Endothelial cell of umbilical vein (primary cell): ENCODE data around the gene PDE4C. TPM values are rescaled to one million over a fixed set of nuclear protein-coding genes. Genes with fewer than 3 reads are reported as not detected.

Source experiments
- BruUV-seq: library from RNA; stranded (reverse); fragments of 400-500 nt; replicated peaks from 2 replicates; lab custom pipeline; 2021; lab: Mats Ljungman, UMichigan
- CTCF ChIA-PET: fragments of 300-600, 350-600 bp; sonication (Branson Sonifier 250); formaldehyde crosslinking; loops from one replicate; lab custom pipeline; 2021; ENCODE audit warnings: antibody characterized with exemption, inconsistent platforms; lab: Charles Lee
- POLR2A ChIA-PET: fragments of 300-600, 350-600 bp; sonication (Branson Sonifier 250); formaldehyde crosslinking; loops from one replicate; lab custom pipeline; 2021; ENCODE audit warnings: antibody characterized with exemption, inconsistent platforms; lab: Charles Lee
- DNase-seq: peaks from one replicate; pipeline ENCODE4 v3.0.0-alpha.2; 2011; ENCODE audit warnings: low read depth, low spot score
- FAIRE-seq: peaks from 2 replicates; lab custom pipeline; 2011; peaks lifted over from hg19 to GRCh38; lab: Jason Lieb, UNC
- H2AFZ ChIP-seq: 2 replicates; pipeline ENCODE4 v1.6.0; 2012; ENCODE audit warnings: low read depth, low read length, control low read depth, inconsistent platforms
- H3K27ac ChIP-seq: 2 replicates; pipeline ENCODE4 v1.5.1; 2011; ENCODE audit warnings: low read depth, mild to moderate bottlenecking, control low read depth, low read length, moderate library complexity; ENCODE audit not compliant: insufficient read depth
- H3K27me3 ChIP-seq, 2 experiments: 2 replicates each; pipeline versions ENCODE4 v1.6.0 to v1.6.1; 2011; ENCODE audit warnings: low read length in 2 of 2, mixed read lengths in 1 of 2; ENCODE audit not compliant: control insufficient read depth in 2 of 2, insufficient read depth in 2 of 2
- H3K36me3 ChIP-seq, 2 experiments: 2 replicates in 1 of 2; 3 replicates in 1 of 2; pipeline ENCODE4 v1.5.1; 2011; ENCODE audit warnings: low read length in 2 of 2, mild to moderate bottlenecking in 1 of 2, moderate library complexity in 1 of 2; ENCODE audit not compliant: control insufficient read depth in 2 of 2, insufficient read depth in 2 of 2; ENCODE audit errors: extremely low read depth in 1 of 2
- H3K4me1 ChIP-seq: 3 replicates; pipeline ENCODE4 v1.5.1; 2011; ENCODE audit warnings: mild to moderate bottlenecking, low read length; ENCODE audit not compliant: control insufficient read depth, insufficient read depth; ENCODE audit errors: extremely low read depth
- H3K4me2 ChIP-seq: 2 replicates; pipeline ENCODE4 v1.6.1; 2011; ENCODE audit warnings: low read length, control low read depth, mixed read lengths; ENCODE audit not compliant: insufficient read depth
- H3K4me3 ChIP-seq, 3 experiments: fragments of 200-600 bp in 1 of 3; sonication (generic), shearing (Covaris generic) in 1 of 3; replicated peaks in 1 of 3; 2 replicates each; pipeline ENCODE4 v1.5.1; 2011 to 2016; ENCODE audit warnings: control low read depth in 3 of 3, low read length in 3 of 3, mild to moderate bottlenecking in 2 of 3, inconsistent platforms in 1 of 3, low read depth in 1 of 3, moderate library complexity in 1 of 3; ENCODE audit not compliant: insufficient read depth in 1 of 3
- H3K79me2 ChIP-seq: 2 replicates; pipeline ENCODE4 v1.6.0; 2012; ENCODE audit warnings: low read length, inconsistent platforms; ENCODE audit not compliant: control insufficient read depth, insufficient read depth
- H3K9ac ChIP-seq: replicated peaks from 2 replicates; pipeline ENCODE3; 2011; ENCODE audit warnings: low read length, control low read depth; ENCODE audit not compliant: insufficient read depth; ENCODE audit errors: extremely low read depth
- H3K9me1 ChIP-seq: replicated peaks from 3 replicates; pipeline ENCODE4 v1.6.0; 2011; ENCODE audit warnings: mild to moderate bottlenecking, low read length; ENCODE audit not compliant: control insufficient read depth, insufficient read depth; ENCODE audit errors: extremely low read depth
- H3K9me3 ChIP-seq: replicated peaks from 2 replicates; pipeline ENCODE4 v1.5.1; 2012; ENCODE audit warnings: low read length, inconsistent platforms; ENCODE audit not compliant: control insufficient read depth, insufficient read depth
- H4K20me1 ChIP-seq: replicated peaks from 2 replicates; pipeline ENCODE3; 2011; ENCODE audit warnings: mild to moderate bottlenecking, low read length; ENCODE audit not compliant: control insufficient read depth, insufficient read depth; ENCODE audit errors: extremely low read depth
- GATA2 ChIP-seq: IDR thresholded peaks from 2 replicates; pipeline ENCODE4 v1.7.0; 2011; ENCODE audit warnings: low read depth, mild to moderate bottlenecking, moderate library complexity, mixed read lengths, low read length; ENCODE audit not compliant: insufficient read length, insufficient read depth
- JUN ChIP-seq: IDR thresholded peaks from 2 replicates; pipeline ENCODE4 v1.6.1; 2011; ENCODE audit warnings: borderline replicate concordance, low read depth; ENCODE audit not compliant: insufficient read length, insufficient read depth
- MAX ChIP-seq: IDR thresholded peaks from 2 replicates; pipeline ENCODE4 v1.6.1; 2011; ENCODE audit not compliant: insufficient read depth, insufficient read length
- MYC ChIP-seq: IDR thresholded peaks from one replicate; pipeline ENCODE4 v1.6.1; 2011; ENCODE audit warnings: mild to moderate bottlenecking, low read depth, low read length
- POLR2A ChIP-seq: IDR thresholded peaks from 2 replicates; pipeline ENCODE4 v1.6.1; 2012; ENCODE audit warnings: low read depth, mild to moderate bottlenecking, control low read depth, low read length
- dilution Hi-C: fragments of 300-500 bp; cut with MboI; formaldehyde crosslinking; loops from one replicate; pipeline ENCODE4 v1.15.0; 2019; ENCODE audit warnings: low sequenced_read_pairs; ENCODE audit not compliant: extremely low pct_ligation_motif_present
- intact Hi-C: fragments of 100-400 bp; cut with micrococcal nuclease; formaldehyde crosslinking; loops from one replicate; pipeline ENCODE4 v1.10.0; 2022
- polyA plus RNA-seq, 4 experiments: library from polyadenylated mRNA; depleted of rRNA in 3 of 4; stranded (reverse) in 3 of 4; unstranded in 1 of 4; fragments of >200 nt; gene quantifications; 2 replicates each; pipeline versions ENCODE4 v1.2.1 to v1.2.3, GENCODE V29; 2011 to 2012; ENCODE audit warnings: missing spikeins in 1 of 4
- total RNA-seq: library from RNA; stranded (reverse); gene quantifications from 2 replicates; pipeline ENCODE4 v1.2.3, GENCODE V29; 2021
- TF ChIP-seq, protein P1 (sequence below), 2 donors: IDR thresholded peaks; 1 replicate in 1 of 2; 2 replicates in 1 of 2; pipeline ENCODE4 v1.5.1; 2011; ENCODE audit warnings: low read length in 2 of 2, mild to moderate bottlenecking in 2 of 2, moderate library complexity in 2 of 2, control low read depth in 1 of 2, inconsistent platforms in 1 of 2, low read depth in 1 of 2; ENCODE audit not compliant: insufficient read depth in 1 of 2; ENCODE audit errors: extremely low read depth in 1 of 2

Gene PDE4C
- total and polyA plus RNA-seq, 2 donors (not counting 3 experiments of a cell fraction or from before 2014, with no cell fraction given): 0.29 to 0.97 TPM

DNA sequence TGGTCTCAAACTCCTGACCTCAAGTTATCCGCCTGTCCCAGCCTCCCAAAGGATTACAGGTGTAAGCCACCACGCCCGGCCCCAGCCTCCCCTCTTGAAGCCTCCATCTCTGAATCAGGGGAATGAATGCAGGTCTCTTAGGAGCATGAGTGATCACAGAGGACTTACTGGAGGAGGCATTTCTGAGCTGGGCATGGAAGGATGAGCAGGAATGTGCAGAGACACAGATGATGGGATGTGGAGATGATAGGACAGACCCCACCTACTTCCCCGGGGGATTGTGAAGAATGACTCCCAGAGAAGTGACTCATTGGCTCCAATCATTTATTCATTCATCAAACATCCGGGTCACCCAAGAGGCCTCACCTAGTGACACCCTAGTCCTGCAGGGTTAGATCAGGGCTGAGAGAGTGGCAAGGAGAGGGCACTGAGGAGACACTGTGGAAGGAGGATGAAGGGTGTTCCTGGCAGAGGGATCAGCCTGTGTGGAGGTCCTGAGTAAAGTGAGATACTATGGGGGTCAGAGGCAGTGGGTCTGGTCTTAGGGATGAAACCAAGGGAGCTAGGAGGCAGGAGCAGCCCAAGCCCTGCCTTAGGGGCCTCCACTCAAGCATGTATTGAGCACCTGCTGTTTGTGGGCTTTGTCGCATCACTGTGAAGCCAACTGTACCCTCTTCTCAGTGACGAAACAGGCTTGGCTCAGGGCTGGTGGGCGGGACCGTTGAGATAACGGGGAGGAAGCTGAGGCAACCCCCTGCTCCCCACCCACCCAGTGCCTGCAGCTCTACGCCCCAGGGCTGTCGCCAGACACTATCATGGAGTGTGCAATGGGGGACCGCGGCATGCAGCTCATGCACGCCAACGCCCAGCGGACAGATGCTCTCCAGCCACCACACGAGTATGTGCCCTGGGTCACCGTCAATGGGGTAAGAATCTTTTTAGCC lies 49.6 kb downstream of the PDE4C start:
- ChIA-PET CTCF (interaction anchor here (1.4 to 2.3 kb wide), 5 partner anchors 8 to 103 kb away, joined by 3 to 11 read pairs (median 4); no protein-coding TSS in a partner anchor), POLR2A (no interaction called here)
- no peaks in the 10 kb centered on the region for H3K9me3 ChIP-seq
- H2AFZ ChIP-seq: no peak overlapping the region
- H3K9ac ChIP-seq: no peak overlapping the region
- H3K4me2 ChIP-seq: no peak overlapping the region
- DNase-seq (no peak), FAIRE-seq (no peak)
- H3K27me3 ChIP-seq: peaks cover 0 to 2% of the 10 kb centered on the region in 2 experiments
- H3K79me2 ChIP-seq: no peaks in the 10 kb centered on the region
- no TSS peak for BruUV-seq
- no peaks in the 10 kb centered on the region for H3K9me1 ChIP-seq
- intact Hi-C loops (no loop called here), dilution Hi-C loops (no loop called here)
- no peaks in the 10 kb centered on the region for H3K36me3 ChIP-seq
- TF ChIP-seq MAX (no peak), GATA2 (no peak), JUN (no peak), POLR2A (no peak), MYC (no peak)
- TF ChIP-seq, protein P1, sequence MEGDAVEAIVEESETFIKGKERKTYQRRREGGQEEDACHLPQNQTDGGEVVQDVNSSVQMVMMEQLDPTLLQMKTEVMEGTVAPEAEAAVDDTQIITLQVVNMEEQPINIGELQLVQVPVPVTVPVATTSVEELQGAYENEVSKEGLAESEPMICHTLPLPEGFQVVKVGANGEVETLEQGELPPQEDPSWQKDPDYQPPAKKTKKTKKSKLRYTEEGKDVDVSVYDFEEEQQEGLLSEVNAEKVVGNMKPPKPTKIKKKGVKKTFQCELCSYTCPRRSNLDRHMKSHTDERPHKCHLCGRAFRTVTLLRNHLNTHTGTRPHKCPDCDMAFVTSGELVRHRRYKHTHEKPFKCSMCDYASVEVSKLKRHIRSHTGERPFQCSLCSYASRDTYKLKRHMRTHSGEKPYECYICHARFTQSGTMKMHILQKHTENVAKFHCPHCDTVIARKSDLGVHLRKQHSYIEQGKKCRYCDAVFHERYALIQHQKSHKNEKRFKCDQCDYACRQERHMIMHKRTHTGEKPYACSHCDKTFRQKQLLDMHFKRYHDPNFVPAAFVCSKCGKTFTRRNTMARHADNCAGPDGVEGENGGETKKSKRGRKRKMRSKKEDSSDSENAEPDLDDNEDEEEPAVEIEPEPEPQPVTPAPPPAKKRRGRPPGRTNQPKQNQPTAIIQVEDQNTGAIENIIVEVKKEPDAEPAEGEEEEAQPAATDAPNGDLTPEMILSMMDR (IDR thresholded peaks at IDR 0.05; ENCODE audit: extremely low read depth in 1 of 2, insufficient read depth in 1 of 2, low read depth in 1 of 2, low read length in 2 of 2): no peak
- peaks cover 3% of the 10 kb centered on the region for H3K4me1 ChIP-seq
- H3K27ac ChIP-seq: no peak overlapping the region
- H3K4me3 ChIP-seq: no peak overlapping the region
- no peaks in the 10 kb centered on the region for H4K20me1 ChIP-seq
